GM12874 (cell line): ENCODE measurements around the gene AKAP13.

Source experiments
- TF ChIP-seq, protein P1 (sequence below): IDR thresholded peaks from 2 replicates; pipeline ENCODE4 v1.5.1; 2011; ENCODE audit warnings: low read depth, mild to moderate bottlenecking, control low read depth, low read length, moderate library complexity; ENCODE audit not compliant: insufficient read depth

The AKAP13 gene

DNA sequence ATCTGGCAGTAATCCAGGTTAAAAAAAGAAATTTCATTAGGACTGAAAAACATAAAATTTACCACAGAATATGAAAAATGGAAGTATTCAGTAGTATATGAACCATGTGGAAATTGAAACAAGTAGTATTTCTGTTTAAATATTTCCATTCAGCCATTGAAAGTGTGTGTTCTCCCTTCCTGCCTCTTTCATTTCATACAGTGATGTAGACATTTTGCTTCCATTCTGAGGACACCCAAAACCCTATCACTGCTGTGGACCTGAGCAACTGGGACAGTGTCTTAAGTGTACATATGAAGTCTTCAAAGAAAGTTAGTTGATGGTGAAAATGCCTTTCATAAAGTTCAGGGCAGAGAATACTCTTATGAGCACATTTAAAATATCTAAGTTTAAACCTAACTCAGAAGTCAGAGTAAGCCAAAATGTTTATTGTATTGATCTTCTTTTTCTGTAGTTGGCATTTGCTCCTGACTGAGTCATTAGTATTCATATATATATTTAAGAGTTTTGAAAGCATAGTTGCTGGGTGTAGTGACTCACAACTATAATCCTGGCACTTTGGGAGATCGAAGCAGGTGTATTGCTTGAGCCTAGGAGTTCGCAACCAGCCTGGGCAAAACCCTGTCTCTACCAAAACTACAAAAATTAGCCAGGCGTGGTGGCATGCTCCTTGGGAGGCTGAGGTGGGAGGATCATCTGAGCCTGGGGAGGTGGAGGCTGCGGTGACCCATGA lies 215.6 kb downstream of the AKAP13 start:
- TF ChIP-seq, protein P1, sequence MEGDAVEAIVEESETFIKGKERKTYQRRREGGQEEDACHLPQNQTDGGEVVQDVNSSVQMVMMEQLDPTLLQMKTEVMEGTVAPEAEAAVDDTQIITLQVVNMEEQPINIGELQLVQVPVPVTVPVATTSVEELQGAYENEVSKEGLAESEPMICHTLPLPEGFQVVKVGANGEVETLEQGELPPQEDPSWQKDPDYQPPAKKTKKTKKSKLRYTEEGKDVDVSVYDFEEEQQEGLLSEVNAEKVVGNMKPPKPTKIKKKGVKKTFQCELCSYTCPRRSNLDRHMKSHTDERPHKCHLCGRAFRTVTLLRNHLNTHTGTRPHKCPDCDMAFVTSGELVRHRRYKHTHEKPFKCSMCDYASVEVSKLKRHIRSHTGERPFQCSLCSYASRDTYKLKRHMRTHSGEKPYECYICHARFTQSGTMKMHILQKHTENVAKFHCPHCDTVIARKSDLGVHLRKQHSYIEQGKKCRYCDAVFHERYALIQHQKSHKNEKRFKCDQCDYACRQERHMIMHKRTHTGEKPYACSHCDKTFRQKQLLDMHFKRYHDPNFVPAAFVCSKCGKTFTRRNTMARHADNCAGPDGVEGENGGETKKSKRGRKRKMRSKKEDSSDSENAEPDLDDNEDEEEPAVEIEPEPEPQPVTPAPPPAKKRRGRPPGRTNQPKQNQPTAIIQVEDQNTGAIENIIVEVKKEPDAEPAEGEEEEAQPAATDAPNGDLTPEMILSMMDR, result no peak

DNA sequence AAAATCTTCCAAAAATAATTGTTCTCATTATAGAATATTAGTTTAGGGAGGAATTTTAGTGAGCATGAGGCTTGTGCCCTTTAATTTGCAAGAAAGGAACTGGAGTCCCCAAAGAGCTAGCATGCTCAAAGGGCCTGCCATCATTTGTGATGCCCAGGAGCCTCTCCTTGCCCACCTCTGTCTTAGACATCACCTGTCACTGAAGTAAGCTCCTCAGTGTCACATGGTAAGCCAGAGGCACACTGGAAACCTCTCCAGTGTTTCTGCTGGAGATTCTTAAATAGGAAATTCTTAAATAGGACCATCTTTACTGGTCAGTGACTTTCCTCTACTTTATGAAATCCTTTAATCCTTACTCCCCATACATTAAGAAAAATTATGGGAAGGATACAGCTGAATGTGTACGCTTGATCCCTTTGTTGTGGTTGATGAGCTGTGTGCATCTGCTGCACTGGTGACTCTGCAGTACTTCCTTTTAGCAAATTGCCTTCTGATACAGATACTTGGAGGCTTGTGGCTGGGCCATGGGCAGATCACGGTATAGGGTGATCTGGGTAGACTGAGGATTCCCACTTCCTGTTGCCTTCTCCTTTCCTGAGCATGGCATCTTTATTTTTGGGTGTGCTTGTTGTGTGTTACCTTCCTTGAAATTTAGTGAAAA lies 216.9 kb downstream of the AKAP13 start:
- TF ChIP-seq, protein P1, result no peak

DNA sequence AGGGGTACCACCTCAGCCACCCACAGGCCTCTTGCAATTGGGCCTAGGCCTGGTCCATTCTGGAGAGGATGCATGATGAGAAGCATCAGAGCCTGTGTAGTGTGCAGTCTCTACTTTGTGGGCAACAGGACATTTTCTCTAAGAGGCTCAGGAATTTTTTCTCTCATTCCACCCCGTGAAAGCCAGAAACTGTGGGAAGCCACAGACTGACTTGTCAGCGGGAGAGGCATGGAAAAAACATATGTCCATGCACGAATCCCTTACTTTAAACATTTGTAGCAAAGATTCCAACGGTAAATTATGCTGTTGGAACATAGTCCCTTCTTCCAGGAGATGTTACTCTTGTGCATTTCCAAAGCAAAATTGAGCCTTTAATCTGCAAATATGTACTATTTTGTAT lies 217.8 kb downstream of the AKAP13 start:
- TF ChIP-seq, protein P1, result no peak

DNA sequence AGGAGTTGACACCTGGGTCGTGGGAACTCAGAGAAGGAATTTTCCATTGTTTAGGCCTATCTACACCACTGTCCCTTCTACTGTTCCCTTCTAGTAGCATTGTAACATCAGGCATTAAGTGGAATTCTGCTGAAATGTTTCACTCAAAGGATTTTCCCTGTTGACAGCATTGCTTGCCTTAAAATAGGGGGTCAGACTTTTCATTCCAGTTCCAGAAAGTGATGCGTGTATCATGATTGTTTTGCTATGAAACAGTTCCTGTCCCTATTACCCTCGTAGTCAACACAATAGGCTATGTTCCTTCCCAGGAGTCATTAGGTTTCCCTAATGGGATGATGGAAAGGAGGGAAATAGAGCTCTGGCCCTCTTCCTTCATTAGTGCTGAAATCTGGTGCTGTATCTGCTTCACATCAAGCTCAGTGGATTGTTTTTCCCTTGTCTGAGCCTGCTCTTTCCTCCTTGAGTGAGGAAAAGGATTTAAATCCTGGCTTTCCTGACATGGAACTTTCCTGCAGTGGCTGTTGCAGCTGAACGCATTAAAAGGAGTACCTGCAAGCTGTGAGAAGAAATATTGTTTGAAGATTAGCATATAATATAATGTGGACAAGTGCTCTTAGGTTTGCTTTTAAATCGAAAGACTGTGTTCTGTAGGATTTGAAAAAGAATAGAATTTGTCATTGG lies 218.5 kb downstream of the AKAP13 start:
- TF ChIP-seq, protein P1, result no peak

DNA sequence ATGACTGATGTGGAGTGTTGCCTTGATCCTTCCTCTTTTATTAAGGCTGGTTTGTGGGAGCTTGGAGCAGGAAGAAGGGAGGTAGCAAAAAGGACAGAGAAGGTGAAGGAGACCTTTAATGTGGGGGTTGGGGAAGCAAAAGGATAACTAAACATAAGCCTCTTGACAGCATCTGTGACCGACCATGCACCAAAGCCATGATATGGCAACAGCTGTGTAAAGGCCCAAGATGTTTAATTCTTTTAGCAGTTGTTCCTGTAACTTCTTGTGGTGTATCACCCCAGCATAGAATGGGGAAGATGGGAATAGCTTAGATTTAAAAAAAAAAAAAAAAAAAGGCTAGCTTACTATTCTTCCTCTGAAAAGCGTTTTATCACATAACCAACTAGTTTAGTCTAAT lies 219.6 kb downstream of the AKAP13 start:
- TF ChIP-seq, protein P1, result no peak

DNA sequence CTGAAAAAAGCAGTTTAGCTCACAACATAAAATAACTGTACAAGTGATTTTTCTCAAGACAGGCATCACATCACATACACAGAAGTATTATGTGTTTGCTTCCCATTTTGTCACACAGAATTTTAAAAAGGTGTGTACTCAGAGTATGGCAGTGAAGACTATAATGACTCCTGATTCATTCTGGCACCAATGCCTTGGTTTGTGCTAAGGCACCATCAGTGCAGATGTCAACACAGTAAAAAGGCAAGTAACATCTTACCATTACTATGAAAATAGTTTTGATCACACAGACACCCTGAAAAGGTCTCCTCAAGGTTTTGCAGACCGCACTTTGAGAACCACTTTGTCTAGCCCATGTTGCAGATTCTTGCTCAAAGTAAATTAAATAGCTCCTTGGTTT lies 222.8 kb downstream of the AKAP13 start:
- TF ChIP-seq, protein P1, result no peak

DNA sequence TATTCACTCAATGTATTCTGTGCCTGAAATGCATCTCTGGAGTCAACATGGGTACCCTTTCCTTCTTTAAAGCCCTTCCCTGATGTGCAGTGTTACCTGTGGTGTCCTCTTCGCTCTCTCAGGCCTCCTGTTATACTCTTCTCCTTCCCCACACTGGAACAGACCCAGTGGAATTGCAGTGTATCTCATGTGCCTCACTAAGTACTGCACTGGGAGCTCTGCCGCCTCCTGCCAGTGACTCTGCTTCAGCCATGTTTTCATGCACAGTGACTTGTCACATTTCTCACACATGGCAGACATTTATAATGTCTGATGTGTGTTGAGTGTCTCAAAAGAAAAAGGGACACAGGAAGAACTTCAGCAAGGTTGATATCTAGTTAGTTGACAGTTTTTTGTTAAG lies 223.3 kb downstream of the AKAP13 start:
- TF ChIP-seq, protein P1, result no peak
